Stimulated activated naive CD8-positive, alpha-beta T cell treated with anti-CD3 and anti-CD28 coated beads, Interleukin-15, Interleukin-2, amounts not matched to agents 100 ng/mL and 50 ng/mL, for 24 hours (primary cell): ENCODE measurements around the gene PIMREG.
A peak's percentile ranks its signal among the peaks of the same experiment; 100 is the strongest.

Experiments used
- H3K27ac Mint-ChIP-seq: one replicate; pipeline ENCODE4 v1.8.0; 2021; ENCODE audit warnings: mild to moderate bottlenecking, mixed read lengths
- H3K27me3 Mint-ChIP-seq: one replicate; pipeline ENCODE4 v1.8.0; 2021; ENCODE audit warnings: mixed read lengths
- H3K36me3 Mint-ChIP-seq: one replicate; pipeline ENCODE4 v1.8.0; 2021; ENCODE audit warnings: low read depth, mixed read lengths
- H3K4me1 Mint-ChIP-seq: one replicate; pipeline ENCODE4 v1.8.0; 2021; ENCODE audit warnings: low read depth, mixed read lengths
- H3K4me3 Mint-ChIP-seq: one replicate; pipeline ENCODE4 v1.8.0; 2021; ENCODE audit warnings: mild to moderate bottlenecking, mixed read lengths
- H3K9me3 Mint-ChIP-seq: one replicate; pipeline ENCODE4 v1.8.0; 2021; ENCODE audit warnings: mixed read lengths

PIMREG gene

GRCh38 chr17:6492892-6493674 lies 48.8 kb downstream of the PIMREG start:
- peaks cover 15% of the 10 kb centered on the region for H3K4me1 Mint-ChIP-seq
- H3K4me3 Mint-ChIP-seq: no peak overlapping the region
- no peak overlapping the region for H3K27ac Mint-ChIP-seq
- H3K27me3 Mint-ChIP-seq: peaks cover 9% of the 10 kb centered on the region
- no peaks in the 10 kb centered on the region for H3K9me3 Mint-ChIP-seq
- H3K36me3 Mint-ChIP-seq: no peaks in the 10 kb centered on the region

GRCh38 chr17:6494239-6494941 lies 50.1 kb downstream of the PIMREG start:
- H3K36me3 Mint-ChIP-seq: no peaks in the 10 kb centered on the region
- H3K4me1 Mint-ChIP-seq: peaks cover 15% of the 10 kb centered on the region
- peaks cover 9% of the 10 kb centered on the region for H3K27me3 Mint-ChIP-seq
- H3K9me3 Mint-ChIP-seq: no peaks in the 10 kb centered on the region
- no peak overlapping the region for H3K27ac Mint-ChIP-seq
- H3K4me3 Mint-ChIP-seq: no peak overlapping the region

GRCh38 chr17:6495450-6496115 lies 51.3 kb downstream of the PIMREG start:
- H3K4me1 Mint-ChIP-seq: peaks cover 15% of the 10 kb centered on the region
- H3K4me3 Mint-ChIP-seq: no peak overlapping the region
- no peaks in the 10 kb centered on the region for H3K9me3 Mint-ChIP-seq
- no peaks in the 10 kb centered on the region for H3K36me3 Mint-ChIP-seq
- peaks cover 9% of the 10 kb centered on the region for H3K27me3 Mint-ChIP-seq
- H3K27ac Mint-ChIP-seq: no peak overlapping the region

- H3K9me3 Mint-ChIP-seq: no peaks in the 10 kb centered on the region
- H3K36me3 Mint-ChIP-seq: no peaks in the 10 kb centered on the region
- H3K27ac Mint-ChIP-seq: no peak overlapping the region
- peak overlapping the region; percentile 30 for H3K4me3 Mint-ChIP-seq
- H3K4me1 Mint-ChIP-seq: peaks cover 15% of the 10 kb centered on the region
- H3K27me3 Mint-ChIP-seq: peaks cover 9% of the 10 kb centered on the region
Measured at GRCh38 chr17:6496116-6496481, 51.8 kb downstream of the PIMREG start.

- Mint-ChIP-seq H3K4me1 (peaks cover 15% of the 10 kb centered on the region), H3K27me3 (peaks cover 9% of the 10 kb centered on the region), H3K27ac (no peak overlapping the region), H3K36me3 (no peaks in the 10 kb centered on the region), H3K9me3 (no peaks in the 10 kb centered on the region), H3K4me3 (no peak overlapping the region)
Measured at GRCh38 chr17:6496640-6497441, 52.6 kb downstream of the PIMREG start.

GRCh38 chr17:6497496-6498221 lies 53.4 kb downstream of the PIMREG start:
- no peak overlapping the region for H3K27ac Mint-ChIP-seq
- H3K36me3 Mint-ChIP-seq: no peaks in the 10 kb centered on the region
- H3K27me3 Mint-ChIP-seq: peaks cover 9% of the 10 kb centered on the region
- H3K9me3 Mint-ChIP-seq: no peaks in the 10 kb centered on the region
- no peak overlapping the region for H3K4me3 Mint-ChIP-seq
- peaks cover 15% of the 10 kb centered on the region for H3K4me1 Mint-ChIP-seq

GRCh38 chr17:6498356-6498755 lies 54.1 kb downstream of the PIMREG start:
- H3K9me3 Mint-ChIP-seq: no peaks in the 10 kb centered on the region
- H3K27me3 Mint-ChIP-seq: peaks cover 9% of the 10 kb centered on the region
- H3K27ac Mint-ChIP-seq: no peak overlapping the region
- no peak overlapping the region for H3K4me3 Mint-ChIP-seq
- H3K4me1 Mint-ChIP-seq: peaks cover 15% of the 10 kb centered on the region
- H3K36me3 Mint-ChIP-seq: no peaks in the 10 kb centered on the region

- Mint-ChIP-seq H3K27me3 (peaks cover 9% of the 10 kb centered on the region), H3K4me1 (peaks cover 15% of the 10 kb centered on the region)
Measured at GRCh38 chr17:6498901-6499540, 54.8 kb downstream of the PIMREG start.

More at GRCh38 chr17:6498901-6499540, 54.8 kb downstream of the PIMREG start:
- Mint-ChIP-seq H3K9me3 (no peaks in the 10 kb centered on the region), H3K36me3 (no peaks in the 10 kb centered on the region), H3K4me3 (no peak overlapping the region), H3K27ac (no peak overlapping the region)
